H9 (cell line): Measurements from ENCODE around the gene KRTAP5-11. TPM values are rescaled to one million over a fixed set of nuclear protein-coding genes. Genes with fewer than 3 reads are reported as not detected.
A peak's percentile ranks its signal among the peaks of the same experiment; 100 is the strongest.
"Not testable (repeated sequence)": the region's sequence is repeated elsewhere in the genome, so short reads cannot be mapped to it uniquely, and the experiment has no call there.

ENCODE experiments used
- DNase-seq: peaks from one replicate; pipeline ENCODE4 v3.0.0-alpha.2; 2017
- H2AFZ ChIP-seq: one replicate; pipeline ENCODE4 v1.6.1; 2013; ENCODE audit warnings: mild to moderate bottlenecking, low read length, control low read depth, moderate library complexity
- H2AK5ac ChIP-seq: 2 replicates; pipeline ENCODE4 v1.6.1; 2013; ENCODE audit warnings: low read length, control low read depth, mixed read lengths; ENCODE audit not compliant: insufficient read length
- H2BK120ac ChIP-seq: one replicate; pipeline ENCODE4 v1.6.1; 2013; ENCODE audit warnings: low read depth, mild to moderate bottlenecking, low read length, control low read depth, inconsistent platforms; ENCODE audit not compliant: poor library complexity, severe bottlenecking
- H2BK12ac ChIP-seq: 2 replicates; pipeline ENCODE4 v1.6.1; 2013; ENCODE audit warnings: low read length, control low read depth, mixed read lengths, low read depth; ENCODE audit not compliant: insufficient read length
- H2BK15ac ChIP-seq: 2 replicates; pipeline ENCODE4 v1.6.1; 2013; ENCODE audit warnings: low read depth, low read length, control low read depth
- H2BK20ac ChIP-seq: one replicate; pipeline ENCODE4 v1.6.1; 2013; ENCODE audit warnings: low read depth, mild to moderate bottlenecking, low read length, control low read depth, inconsistent platforms; ENCODE audit not compliant: poor library complexity, severe bottlenecking
- H2BK5ac ChIP-seq: 2 replicates; pipeline ENCODE4 v1.6.1; 2013; ENCODE audit warnings: low read length, control low read depth, mixed read lengths; ENCODE audit not compliant: insufficient read length
- H3K14ac ChIP-seq: 2 replicates; pipeline ENCODE4 v1.6.1; 2013; ENCODE audit warnings: low read length, control low read depth; ENCODE audit not compliant: insufficient read depth
- H3K18ac ChIP-seq: 2 replicates; pipeline ENCODE4 v1.6.1; 2013; ENCODE audit warnings: low read depth, mild to moderate bottlenecking, mixed read lengths, low read length, control low read depth; ENCODE audit not compliant: insufficient read length
- H3K23ac ChIP-seq: 2 replicates; pipeline ENCODE4 v1.6.1; 2013; ENCODE audit warnings: low read length, control low read depth, mixed read lengths, low read depth; ENCODE audit not compliant: insufficient read length
- H3K23me2 ChIP-seq: 2 replicates; pipeline ENCODE4 v1.6.1; 2013; ENCODE audit warnings: low read depth, mild to moderate bottlenecking, mixed read lengths, low read length, control low read depth; ENCODE audit not compliant: insufficient read length, poor library complexity, severe bottlenecking
- H3K27ac ChIP-seq: 2 replicates; pipeline ENCODE4 v1.5.1; 2013; ENCODE audit warnings: low read length, control low read depth, mixed read lengths, low read depth; ENCODE audit not compliant: insufficient read length
- H3K27me3 ChIP-seq: 2 replicates; pipeline ENCODE4 v1.6.1; 2013; ENCODE audit warnings: low read length, control low read depth, inconsistent platforms; ENCODE audit not compliant: insufficient read depth
- H3K4ac ChIP-seq: 2 replicates; pipeline ENCODE4 v1.6.1; 2013; ENCODE audit warnings: low read depth, mild to moderate bottlenecking, control low read depth, inconsistent platforms, low read length, moderate library complexity
- H3K4me1 ChIP-seq: 2 replicates; pipeline ENCODE4 v1.6.1; 2013; ENCODE audit warnings: low read length, control low read depth, inconsistent platforms; ENCODE audit not compliant: insufficient read depth
- H3K4me2 ChIP-seq: 2 replicates; pipeline ENCODE4 v1.6.1; 2013; ENCODE audit warnings: low read length, control low read depth, mixed read lengths; ENCODE audit not compliant: insufficient read length, insufficient read depth
- H3K56ac ChIP-seq: 2 replicates; pipeline ENCODE4 v1.6.1; 2013; ENCODE audit warnings: low read depth, mild to moderate bottlenecking, mixed read lengths, low read length, control low read depth; ENCODE audit not compliant: insufficient read length
- H3K79me1 ChIP-seq: 2 replicates; pipeline ENCODE4 v1.6.1; 2013; ENCODE audit warnings: low read depth, mild to moderate bottlenecking, moderate library complexity, low read length, control low read depth, inconsistent platforms; ENCODE audit not compliant: insufficient read depth, poor library complexity, severe bottlenecking
- H3K79me2 ChIP-seq: 2 replicates; pipeline ENCODE4 v1.6.1; 2013; ENCODE audit warnings: low read length, control low read depth, inconsistent platforms; ENCODE audit not compliant: insufficient read depth
- H3K9ac ChIP-seq: 2 replicates; pipeline ENCODE4 v1.6.1; 2013; ENCODE audit warnings: low read length, control low read depth, mixed read lengths; ENCODE audit not compliant: insufficient read length; ENCODE audit errors: extremely low read depth
- H3K9me3 ChIP-seq: one replicate; pipeline ENCODE4 v1.6.1; 2013; ENCODE audit warnings: low read depth, low read length, inconsistent platforms; ENCODE audit not compliant: control insufficient read depth
- H3T11ph ChIP-seq: one replicate; pipeline ENCODE4 v1.6.1; 2013; ENCODE audit warnings: mild to moderate bottlenecking, low read length, control low read depth, inconsistent platforms
- H4K20me1 ChIP-seq: one replicate; pipeline ENCODE4 v1.6.1; 2013; ENCODE audit not compliant: control insufficient read depth, insufficient read length, insufficient read depth
- H4K5ac ChIP-seq: 2 replicates; pipeline ENCODE4 v1.6.1; 2013; ENCODE audit warnings: low read depth, mild to moderate bottlenecking, mixed read lengths, low read length, control low read depth; ENCODE audit not compliant: insufficient read length
- H4K8ac ChIP-seq: replicated peaks from 2 replicates; pipeline ENCODE4 v1.6.1; 2013; ENCODE audit warnings: low read length, control low read depth, mixed read lengths, low read depth; ENCODE audit not compliant: insufficient read length
- H4K91ac ChIP-seq: 2 replicates; pipeline ENCODE4 v1.6.1; 2013; ENCODE audit warnings: low read depth, mild to moderate bottlenecking, moderate library complexity, mixed read lengths, low read length, control low read depth; ENCODE audit not compliant: insufficient read length
- H3K27ac Mint-ChIP-seq, 3 experiments: 2 replicates in 2 of 3; 3 replicates in 1 of 3; pipeline ENCODE4 v1.8.0; 2020 to 2021; ENCODE audit warnings: mixed read lengths in 3 of 3, mild to moderate bottlenecking in 1 of 3, moderate library complexity in 1 of 3
- H3K27me3 Mint-ChIP-seq: 2 replicates; pipeline ENCODE4 v1.8.0; 2021; ENCODE audit warnings: low read depth, mild to moderate bottlenecking, moderate library complexity, mixed read lengths
- H3K36me3 Mint-ChIP-seq, 3 experiments: 2 replicates in 2 of 3; 3 replicates in 1 of 3; pipeline ENCODE4 v1.8.0; 2020 to 2021; ENCODE audit warnings: low read depth in 3 of 3, mixed read lengths in 3 of 3; ENCODE audit not compliant: insufficient read depth in 1 of 3
- H3K4me1 Mint-ChIP-seq, 2 experiments: 2 replicates each; pipeline ENCODE4 v1.8.0; 2020; ENCODE audit warnings: mixed read lengths in 2 of 2
- H3K4me3 Mint-ChIP-seq, 2 experiments: 2 replicates in 1 of 2; 3 replicates in 1 of 2; pipeline ENCODE4 v1.8.0; 2020 to 2021; ENCODE audit warnings: mild to moderate bottlenecking in 2 of 2, mixed read lengths in 2 of 2, moderate library complexity in 1 of 2
- H3K9me3 Mint-ChIP-seq, 2 experiments: 2 replicates in 1 of 2; 3 replicates in 1 of 2; pipeline ENCODE4 v1.8.0; 2020; ENCODE audit warnings: mild to moderate bottlenecking in 2 of 2, mixed read lengths in 2 of 2, moderate library complexity in 1 of 2
- WGBS: extraction: QIAGEN DNeasy Blood & Tissue Kit; methylation state at CpG from one replicate; pipeline ENCODE4 v1.1.7; 2013; ENCODE audit warnings: missing lambda C conversion rate, low lambda C conversion rate, mixed read lengths; ENCODE audit not compliant: insufficient read length; ENCODE audit errors: extremely low coverage; 5-methylcytosine and 5-hydroxymethylcytosine counted together
- total RNA-seq: library from RNA; stranded (reverse); gene quantifications from 2 replicates; pipeline ENCODE4 v1.2.1, GENCODE V29; 2021
- TF ChIP-seq, protein P1 (sequence below): fragments of 200-600 bp; sonication (generic); conservative IDR thresholded peaks from 3 replicates; pipeline ENCODE4 v1.8.0; 2021; ENCODE audit warnings: antibody characterized with exemption, mild to moderate bottlenecking

The KRTAP5-11 gene
- total RNA-seq, 1 experiment from 2014 or later, result not detected

DNA sequence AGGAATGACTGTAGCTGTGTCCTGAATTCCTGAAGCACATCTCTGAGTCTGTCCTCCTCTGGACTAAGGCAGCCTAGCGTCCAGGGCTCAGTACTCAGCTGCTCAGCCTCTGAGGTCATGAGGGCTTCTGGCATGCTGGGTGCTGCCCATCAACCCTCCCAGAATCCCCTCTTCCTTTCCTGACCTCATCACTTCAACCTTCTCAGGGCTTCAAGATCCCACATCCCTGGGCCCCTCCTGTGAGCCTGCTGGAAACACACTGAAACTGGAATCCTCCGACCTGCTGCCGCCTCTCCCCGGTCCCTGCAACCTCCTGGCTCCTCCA is 44.0 kb downstream of the KRTAP5-11 start:
- no peaks in the 10 kb centered on the region for H3K4me1 ChIP-seq
- no peaks in the 10 kb centered on the region for H3K27me3 ChIP-seq
- Mint-ChIP-seq H3K27me3 (peaks cover 16% of the 10 kb centered on the region), H3K36me3 (peaks cover 5 to 12% (median 6%) of the 10 kb centered on the region in 3 experiments; a peak in 6 of 7 replicates), H3K4me3 (no peak overlapping the region), H3K4me1 (peaks cover 7 to 9% of the 10 kb centered on the region in 2 experiments), H3K27ac (0 out of 7 replicates have a peak overlapping the region, but pooled peaks of 1 of the 3 experiments have one; percentile 74), H3K9me3 (peaks cover 6 to 7% of the 10 kb centered on the region in 2 experiments)
- no peak overlapping the region for H2BK20ac ChIP-seq
- no peak overlapping the region for H3K9ac ChIP-seq
- H3K56ac ChIP-seq, result no peak overlapping the region
- H4K91ac ChIP-seq, result no peak overlapping the region
- no peak overlapping the region for H3T11ph ChIP-seq
- H4K8ac ChIP-seq, result no peak overlapping the region
- no peak overlapping the region for H2BK5ac ChIP-seq
- H2BK15ac ChIP-seq, result no peak overlapping the region
- H2BK12ac ChIP-seq, result no peak overlapping the region
- no peak overlapping the region for H2BK120ac ChIP-seq
- no peak overlapping the region for H2AK5ac ChIP-seq
- TF ChIP-seq, protein P1, sequence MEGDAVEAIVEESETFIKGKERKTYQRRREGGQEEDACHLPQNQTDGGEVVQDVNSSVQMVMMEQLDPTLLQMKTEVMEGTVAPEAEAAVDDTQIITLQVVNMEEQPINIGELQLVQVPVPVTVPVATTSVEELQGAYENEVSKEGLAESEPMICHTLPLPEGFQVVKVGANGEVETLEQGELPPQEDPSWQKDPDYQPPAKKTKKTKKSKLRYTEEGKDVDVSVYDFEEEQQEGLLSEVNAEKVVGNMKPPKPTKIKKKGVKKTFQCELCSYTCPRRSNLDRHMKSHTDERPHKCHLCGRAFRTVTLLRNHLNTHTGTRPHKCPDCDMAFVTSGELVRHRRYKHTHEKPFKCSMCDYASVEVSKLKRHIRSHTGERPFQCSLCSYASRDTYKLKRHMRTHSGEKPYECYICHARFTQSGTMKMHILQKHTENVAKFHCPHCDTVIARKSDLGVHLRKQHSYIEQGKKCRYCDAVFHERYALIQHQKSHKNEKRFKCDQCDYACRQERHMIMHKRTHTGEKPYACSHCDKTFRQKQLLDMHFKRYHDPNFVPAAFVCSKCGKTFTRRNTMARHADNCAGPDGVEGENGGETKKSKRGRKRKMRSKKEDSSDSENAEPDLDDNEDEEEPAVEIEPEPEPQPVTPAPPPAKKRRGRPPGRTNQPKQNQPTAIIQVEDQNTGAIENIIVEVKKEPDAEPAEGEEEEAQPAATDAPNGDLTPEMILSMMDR, result no peak
- H3K18ac ChIP-seq, result no peak overlapping the region
- no peaks in the 10 kb centered on the region for H3K9me3 ChIP-seq
- H3K4me2 ChIP-seq, result no peak overlapping the region
- H2AFZ ChIP-seq, result no peak overlapping the region
- H4K5ac ChIP-seq, result no peak overlapping the region
- no peak overlapping the region for H3K14ac ChIP-seq
- H3K4ac ChIP-seq, result no peak overlapping the region
- WGBS, result no CpG with 5 or more reads among the region's 4 CpGs
- H3K79me2 ChIP-seq, result no peaks in the 10 kb centered on the region
- no peaks in the 10 kb centered on the region for H3K23me2 ChIP-seq
- no peak overlapping the region for H3K23ac ChIP-seq
- no peaks in the 10 kb centered on the region for H3K79me1 ChIP-seq
- H3K27ac ChIP-seq, result no peak overlapping the region
- H4K20me1 ChIP-seq, result no peaks in the 10 kb centered on the region
- DNase-seq, result no peak

DNA sequence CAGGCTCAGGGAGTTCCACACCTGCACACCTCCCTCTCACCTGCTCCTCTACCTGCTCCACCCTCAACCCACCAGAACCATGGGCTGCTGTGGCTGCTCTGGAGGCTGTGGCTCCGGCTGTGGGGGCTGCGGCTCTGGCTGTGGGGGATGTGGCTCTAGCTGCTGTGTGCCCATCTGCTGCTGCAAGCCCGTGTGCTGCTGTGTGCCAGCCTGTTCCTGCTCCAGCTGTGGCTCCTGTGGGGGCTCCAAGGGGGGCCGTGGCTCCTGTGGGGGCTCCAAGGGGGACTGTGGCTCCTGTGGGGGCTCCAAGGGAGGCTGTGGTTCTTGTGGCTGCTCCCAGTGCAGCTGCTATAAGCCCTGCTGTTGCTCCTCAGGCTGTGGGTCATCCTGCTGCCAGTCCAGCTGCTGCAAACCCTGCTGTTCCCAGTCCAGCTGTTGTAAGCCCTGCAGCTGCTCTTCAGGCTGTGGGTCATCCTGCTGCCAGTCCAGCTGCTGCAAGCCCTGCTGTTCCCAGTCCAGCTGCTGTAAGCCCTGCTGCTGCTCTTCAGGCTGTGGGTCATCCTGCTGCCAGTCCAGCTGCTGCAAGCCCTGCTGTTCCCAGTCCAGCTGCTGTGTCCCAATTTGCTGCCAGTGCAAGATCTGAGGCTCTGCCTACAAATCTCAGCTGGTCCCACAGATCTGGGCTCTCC is 44.6 kb downstream of the KRTAP5-11 start, which contains the start of gene KRTAP5-8:
KRTAP5-8 (plus strand) TSS at position 49 of the 689 bp plus-strand sequence; CDS start at position 80, 31 bp downstream.
- 0 out of 7 replicates have a peak within 1 kb of the TSS, but pooled peaks of 1 of the 3 experiments have one; percentile 74 for H3K27ac Mint-ChIP-seq

More for the DNA sequence above, 44.6 kb downstream of the KRTAP5-11 start, which contains the start of gene KRTAP5-8:
- not testable (repeated sequence) for H4K91ac ChIP-seq, H4K8ac ChIP-seq, H3K79me2 ChIP-seq, H3K4me3 Mint-ChIP-seq, H3K9me3 ChIP-seq, DNase-seq, H3K4me1 ChIP-seq, H3K9ac ChIP-seq, H2BK12ac ChIP-seq, H3T11ph ChIP-seq, H2AFZ ChIP-seq, H3K23ac ChIP-seq, H3K4ac ChIP-seq, H4K5ac ChIP-seq, H2BK20ac ChIP-seq, H3K27ac ChIP-seq, H2BK15ac ChIP-seq, H4K20me1 ChIP-seq, H2BK120ac ChIP-seq, H3K4me1 Mint-ChIP-seq, H3K14ac ChIP-seq, H2BK5ac ChIP-seq, H3K9me3 Mint-ChIP-seq, H3K4me2 ChIP-seq, H3K18ac ChIP-seq, H3K56ac ChIP-seq, H3K23me2 ChIP-seq, H3K79me1 ChIP-seq, H3K27me3 ChIP-seq, H2AK5ac ChIP-seq
- H3K27me3 Mint-ChIP-seq, result peaks cover 10% of the 10 kb centered on the region
- no CpG with 5 or more reads among the region's 4 CpGs for WGBS
- H3K36me3 Mint-ChIP-seq, result peaks cover 5 to 12% (median 6%) of the 10 kb centered on the region in 3 experiments; a peak in 6 of 7 replicates
